Activated CD4-positive, alpha-beta T cell treated with anti-CD3 and anti-CD28 coated beads, Interleukin-2, amount 10 ng/mL, durations not matched to agents 24 days and 14 days (primary cell): ENCODE results near the gene UBE2I. TPM values are rescaled to one million over a fixed set of nuclear protein-coding genes. Genes with fewer than 3 reads are reported as not detected.
"Not testable (repeated sequence)": the region's sequence is repeated elsewhere in the genome, so short reads cannot be mapped to it uniquely, and the experiment has no call there.

Experiments used
- DNase-seq: peaks from one replicate; pipeline ENCODE4 v3.0.0; 2022
- H3K27ac Mint-ChIP-seq: one replicate; pipeline ENCODE4 v1.8.0; 2022; ENCODE audit warnings: mild to moderate bottlenecking, mixed read lengths
- H3K27me3 Mint-ChIP-seq: one replicate; pipeline ENCODE4 v1.8.0; 2022; ENCODE audit warnings: mixed read lengths
- H3K36me3 Mint-ChIP-seq: one replicate; pipeline ENCODE4 v1.8.0; 2022; ENCODE audit warnings: low read depth, mild to moderate bottlenecking, mixed read lengths
- H3K4me1 Mint-ChIP-seq: one replicate; pipeline ENCODE4 v1.8.0; 2021; ENCODE audit warnings: mixed read lengths
- H3K4me3 Mint-ChIP-seq: one replicate; pipeline ENCODE4 v1.8.0; 2022; ENCODE audit warnings: mild to moderate bottlenecking, moderate library complexity, mixed read lengths
- H3K9me3 Mint-ChIP-seq: one replicate; pipeline ENCODE4 v1.8.0; 2021; ENCODE audit warnings: mixed read lengths
- intact Hi-C: fragments of 100-400 bp; cut with micrococcal nuclease; formaldehyde crosslinking; loops from one replicate; pipeline ENCODE4 v1.15.1; 2023
- total RNA-seq: library from RNA; stranded (reverse); gene quantifications from 2 replicates; pipeline ENCODE4 v1.2.3, GENCODE V29; 2022

UBE2I gene
- total RNA-seq, 1 donor from 2014 or later = 278 TPM

- H3K27ac Mint-ChIP-seq = no peak overlapping the region
- H3K27me3 Mint-ChIP-seq = no peaks in the 10 kb centered on the region
- H3K36me3 Mint-ChIP-seq = no peaks in the 10 kb centered on the region
- DNase-seq = no peak
- no peaks in the 10 kb centered on the region for H3K9me3 Mint-ChIP-seq
- H3K4me3 Mint-ChIP-seq = no peak overlapping the region
- intact Hi-C loops = no loop called here
- H3K4me1 Mint-ChIP-seq = no peaks in the 10 kb centered on the region
Measured at GRCh38 chr16:1282324-1282973, 27.0 kb upstream of the UBE2I start.

GRCh38 chr16:1283296-1283695 is 26.1 kb upstream of the UBE2I start:
- intact Hi-C loops = no loop called here
- no peaks in the 10 kb centered on the region for H3K27me3 Mint-ChIP-seq
- H3K9me3 Mint-ChIP-seq = no peaks in the 10 kb centered on the region
- no peaks in the 10 kb centered on the region for H3K36me3 Mint-ChIP-seq
- H3K4me1 Mint-ChIP-seq = no peaks in the 10 kb centered on the region
- H3K27ac Mint-ChIP-seq = no peak overlapping the region
- no peak for DNase-seq
- H3K4me3 Mint-ChIP-seq = no peak overlapping the region

- no peak overlapping the region for H3K4me3 Mint-ChIP-seq
Measured at GRCh38 chr16:1283996-1284616, 25.3 kb upstream of the UBE2I start.

GRCh38 chr16:1285669-1286512 is 23.5 kb upstream of the UBE2I start:
- DNase-seq = no peak
- Mint-ChIP-seq H3K36me3 (no peaks in the 10 kb centered on the region), H3K27me3 (peaks cover 14% of the 10 kb centered on the region), H3K9me3 (no peaks in the 10 kb centered on the region), H3K4me3 (no peak overlapping the region), H3K27ac (no peak overlapping the region), H3K4me1 (no peaks in the 10 kb centered on the region)
- intact Hi-C loops = no loop called here

More at GRCh38 chr16:1283996-1284616, 25.3 kb upstream of the UBE2I start:
- no peaks in the 10 kb centered on the region for H3K36me3 Mint-ChIP-seq
- no peak for DNase-seq
- H3K9me3 Mint-ChIP-seq = no peaks in the 10 kb centered on the region
- H3K4me1 Mint-ChIP-seq = no peaks in the 10 kb centered on the region
- peaks cover under 1% of the 10 kb centered on the region for H3K27me3 Mint-ChIP-seq
- intact Hi-C loops = no loop called here
- no peak overlapping the region for H3K27ac Mint-ChIP-seq

GRCh38 chr16:1286513-1287094 is 22.8 kb upstream of the UBE2I start:
- Mint-ChIP-seq H3K27me3 (peaks cover 19% of the 10 kb centered on the region), H3K4me1 (no peaks in the 10 kb centered on the region), H3K36me3 (no peaks in the 10 kb centered on the region), H3K4me3 (no peak overlapping the region), H3K27ac (no peak overlapping the region), H3K9me3 (no peaks in the 10 kb centered on the region)
- no peak for DNase-seq
- intact Hi-C loops = no loop called here

GRCh38 chr16:1287982-1288670 is 21.3 kb upstream of the UBE2I start:
- Mint-ChIP-seq H3K27me3 (peaks cover 26% of the 10 kb centered on the region), H3K9me3 (no peaks in the 10 kb centered on the region), H3K36me3 (no peaks in the 10 kb centered on the region), H3K4me1 (no peaks in the 10 kb centered on the region), H3K27ac (no peak overlapping the region), H3K4me3 (no peak overlapping the region)
- intact Hi-C loops = no loop called here
- no peak for DNase-seq

- intact Hi-C loops = no loop called here
- Mint-ChIP-seq H3K4me3 (no peak overlapping the region), H3K9me3 (no peaks in the 10 kb centered on the region), H3K27ac (no peak overlapping the region), H3K4me1 (no peaks in the 10 kb centered on the region), H3K27me3 (peaks cover 28% of the 10 kb centered on the region), H3K36me3 (no peaks in the 10 kb centered on the region)
- no peak for DNase-seq
Measured at GRCh38 chr16:1288813-1289476, 20.5 kb upstream of the UBE2I start.

GRCh38 chr16:1289477-1289866 is 20.0 kb upstream of the UBE2I start:
- intact Hi-C loops = no loop called here

GRCh38 chr16:1290063-1290501 is 19.4 kb upstream of the UBE2I start:
- no peak for DNase-seq
- Mint-ChIP-seq H3K27ac (no peak overlapping the region), H3K27me3 (peaks cover 31% of the 10 kb centered on the region), H3K9me3 (no peaks in the 10 kb centered on the region), H3K4me1 (no peaks in the 10 kb centered on the region), H3K36me3 (no peaks in the 10 kb centered on the region), H3K4me3 (no peak overlapping the region)
- intact Hi-C loops = no loop called here

More at GRCh38 chr16:1289477-1289866, 20.0 kb upstream of the UBE2I start:
- H3K27ac Mint-ChIP-seq = no peak overlapping the region
- H3K27me3 Mint-ChIP-seq = peaks cover 31% of the 10 kb centered on the region
- no peaks in the 10 kb centered on the region for H3K4me1 Mint-ChIP-seq
- H3K36me3 Mint-ChIP-seq = no peaks in the 10 kb centered on the region
- no peaks in the 10 kb centered on the region for H3K9me3 Mint-ChIP-seq
- no peak overlapping the region for H3K4me3 Mint-ChIP-seq
- DNase-seq = no peak

- no peaks in the 10 kb centered on the region for H3K36me3 Mint-ChIP-seq
- H3K4me3 Mint-ChIP-seq = no peak overlapping the region
- no peaks in the 10 kb centered on the region for H3K9me3 Mint-ChIP-seq
- no peaks in the 10 kb centered on the region for H3K4me1 Mint-ChIP-seq
- H3K27me3 Mint-ChIP-seq = peaks cover 31% of the 10 kb centered on the region
- DNase-seq = no peak
- intact Hi-C loops = no loop called here
- H3K27ac Mint-ChIP-seq = no peak overlapping the region
Measured at GRCh38 chr16:1290860-1291575, 18.4 kb upstream of the UBE2I start.

GRCh38 chr16:1291576-1291974 is 17.9 kb upstream of the UBE2I start:
- H3K27ac Mint-ChIP-seq = no peak overlapping the region
- no peaks in the 10 kb centered on the region for H3K4me1 Mint-ChIP-seq
- no peak overlapping the region for H3K4me3 Mint-ChIP-seq
- H3K9me3 Mint-ChIP-seq = no peaks in the 10 kb centered on the region
- H3K27me3 Mint-ChIP-seq = peaks cover 31% of the 10 kb centered on the region
- intact Hi-C loops = no loop called here
- H3K36me3 Mint-ChIP-seq = no peaks in the 10 kb centered on the region
- DNase-seq = no peak

GRCh38 chr16:1292208-1292607 is 17.2 kb upstream of the UBE2I start:
- H3K36me3 Mint-ChIP-seq, H3K9me3 Mint-ChIP-seq, DNase-seq, H3K4me1 Mint-ChIP-seq, H3K27ac Mint-ChIP-seq, intact Hi-C loops, H3K4me3 Mint-ChIP-seq: not testable (repeated sequence)
- H3K27me3 Mint-ChIP-seq = peaks cover 31% of the 10 kb centered on the region

- H3K4me1 Mint-ChIP-seq, intact Hi-C loops, H3K9me3 Mint-ChIP-seq, H3K4me3 Mint-ChIP-seq, DNase-seq, H3K27ac Mint-ChIP-seq, H3K36me3 Mint-ChIP-seq: not testable (repeated sequence)
- peaks cover 31% of the 10 kb centered on the region for H3K27me3 Mint-ChIP-seq
Measured at GRCh38 chr16:1292808-1293207, 16.6 kb upstream of the UBE2I start.
